ENCODE measurements around the gene UBFD1.
A peak's percentile ranks its signal among the peaks of the same experiment; 100 is the strongest.
"Not testable (repeated sequence)": the region's sequence is repeated elsewhere in the genome, so short reads cannot be mapped to it uniquely, and the experiment has no call there.

Gene UBFD1

GRCh38 chr16:23570992-23571632, 13.6 kb downstream of the UBFD1 start:
- no peak for DNase-seq

DNA sequence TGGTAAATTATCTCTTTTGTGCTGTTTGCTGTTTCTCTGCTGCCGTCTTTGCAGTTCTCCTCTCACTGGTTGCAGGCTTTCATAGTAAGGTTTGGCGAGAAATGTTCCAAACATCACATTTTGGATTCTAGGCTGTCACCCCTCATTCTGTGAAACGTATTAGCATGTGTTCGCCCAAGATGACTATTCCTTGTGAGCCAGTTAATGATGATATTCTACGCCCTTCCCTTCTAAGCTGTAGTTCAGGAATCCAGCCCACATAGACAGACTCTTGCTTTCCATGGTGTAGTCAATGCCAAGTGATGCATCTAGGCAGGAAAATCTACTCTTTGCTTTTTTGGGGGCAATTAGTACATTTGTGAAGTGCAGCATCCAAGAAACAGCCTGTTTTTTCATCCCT, 14.4 kb downstream of the UBFD1 start:
- no peak for DNase-seq

DNA sequence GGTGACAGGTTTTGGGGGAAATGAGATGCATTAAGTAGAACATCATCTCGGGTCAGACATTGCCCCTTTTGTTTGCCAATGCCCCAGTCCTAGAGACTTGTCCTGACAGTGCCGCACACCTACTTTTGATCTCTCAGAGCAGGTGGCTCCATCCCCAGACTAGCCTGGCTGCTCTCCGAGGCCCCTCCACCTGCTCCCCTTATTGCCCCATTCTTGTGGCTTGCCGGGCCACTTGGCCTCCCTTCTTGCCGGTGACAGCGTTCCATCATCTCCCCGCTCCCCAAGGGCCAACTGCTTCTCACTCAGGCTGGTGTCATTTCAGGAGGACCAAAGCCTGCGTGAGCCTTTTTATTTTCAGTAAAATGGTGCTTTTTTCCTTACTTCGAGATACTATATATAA, 14.9 kb downstream of the UBFD1 start:
- no peak for DNase-seq

DNA sequence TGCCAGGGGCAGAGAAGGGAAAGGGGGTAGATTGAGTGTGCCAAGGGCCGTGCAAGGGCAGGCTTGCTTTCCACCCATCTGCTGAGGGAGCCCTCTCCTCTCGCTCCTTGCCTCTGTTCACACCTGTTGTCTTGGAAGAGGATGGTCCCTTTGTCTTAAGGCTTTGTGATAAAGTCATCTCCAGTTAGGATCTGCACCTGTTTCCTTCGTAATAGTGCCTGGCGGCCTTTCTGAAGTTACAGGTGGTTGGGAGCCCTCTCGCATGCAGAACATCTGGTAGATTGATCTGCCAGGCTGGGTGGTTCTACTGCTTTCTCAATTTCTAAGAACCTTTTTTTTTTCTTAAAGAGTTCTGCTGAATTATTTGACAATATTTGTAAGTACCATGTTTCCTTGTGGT, 16.3 kb downstream of the UBFD1 start:
- no peak for DNase-seq

DNA sequence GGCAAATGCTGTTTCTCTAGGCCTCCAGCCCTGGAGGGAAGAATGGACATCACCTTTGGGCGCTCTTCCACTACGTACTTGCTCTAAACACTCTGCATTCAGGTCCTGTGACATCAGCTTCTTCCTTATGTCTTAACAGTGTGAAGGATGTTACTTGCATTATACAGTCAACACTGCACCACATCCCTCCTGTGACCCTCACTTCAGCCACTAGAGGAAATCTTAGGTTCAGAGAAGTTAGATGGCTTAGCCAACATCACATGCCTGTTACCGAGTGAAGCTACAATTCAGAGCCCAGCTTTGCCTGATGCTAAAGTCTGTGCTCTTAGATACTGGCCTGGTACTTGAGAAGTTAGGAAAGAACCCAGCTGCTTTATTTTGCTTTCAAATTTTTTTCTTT, 18.3 kb downstream of the UBFD1 start:
- no peak for DNase-seq

- DNase-seq, result no peak
Measured at GRCh38 chr16:23577493-23577892, 20.0 kb downstream of the UBFD1 start.

- DNase-seq, result no peak
Measured at GRCh38 chr16:23578101-23578830, 20.7 kb downstream of the UBFD1 start.

DNA sequence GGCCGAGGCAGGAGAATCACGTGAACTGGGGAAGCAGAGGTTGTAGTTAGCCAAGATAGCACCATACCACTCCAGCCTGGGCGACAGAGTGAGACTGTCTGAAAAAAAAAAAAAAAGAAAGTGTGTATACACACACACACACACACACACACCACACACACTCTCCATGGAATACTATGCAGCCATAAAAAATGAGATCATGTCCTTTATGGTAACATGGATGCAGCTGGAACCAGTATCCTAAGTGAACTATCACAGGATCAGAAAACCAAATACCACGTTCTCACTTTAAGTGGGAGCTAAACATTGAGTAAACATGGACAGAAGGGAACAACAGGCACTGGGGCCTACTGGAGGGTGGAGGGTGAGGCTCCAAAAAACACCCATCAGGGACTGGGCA, 21.8 kb downstream of the UBFD1 start:
- DNase-seq, result no peak

DNA sequence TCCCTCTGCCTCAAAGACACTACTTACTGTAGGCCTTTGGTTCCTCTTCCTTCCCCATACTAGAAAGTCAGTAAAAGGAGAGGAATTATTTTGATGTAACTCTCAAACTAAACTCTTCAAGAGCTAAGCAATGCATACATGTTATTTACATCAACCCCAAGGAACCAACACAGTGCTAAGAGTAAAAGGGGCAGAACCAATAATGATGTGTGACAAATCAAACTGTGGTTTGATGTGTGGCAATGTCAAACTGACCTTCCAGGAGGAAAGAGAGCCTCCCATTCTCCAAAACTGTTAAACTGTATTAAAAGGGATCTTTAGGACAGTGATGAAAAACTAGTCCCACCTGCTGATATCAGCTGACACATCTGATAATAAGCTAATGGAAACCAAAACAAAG, 22.9 kb downstream of the UBFD1 start:
- DNase-seq, result no peak

DNA sequence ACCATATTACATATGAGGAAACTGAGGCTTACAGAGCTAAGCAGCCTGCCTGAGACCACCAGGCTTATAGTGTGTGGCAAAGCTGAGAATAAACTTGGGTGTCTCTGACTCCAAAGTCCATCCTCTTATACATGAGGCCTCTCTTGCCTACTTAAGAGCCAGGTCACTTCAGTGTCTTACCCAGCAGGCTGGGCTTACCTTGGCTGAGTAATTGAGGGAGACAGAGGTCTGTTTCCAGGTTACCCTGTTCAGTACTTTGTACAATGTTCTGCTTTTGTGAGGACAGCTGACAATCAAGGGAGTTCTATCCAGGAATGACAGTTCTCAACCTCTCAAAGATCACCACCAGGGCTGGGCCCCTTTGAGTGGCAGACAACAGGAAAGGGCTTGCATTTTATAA, 24.2 kb downstream of the UBFD1 start:
- DNase-seq, result no peak

DNA sequence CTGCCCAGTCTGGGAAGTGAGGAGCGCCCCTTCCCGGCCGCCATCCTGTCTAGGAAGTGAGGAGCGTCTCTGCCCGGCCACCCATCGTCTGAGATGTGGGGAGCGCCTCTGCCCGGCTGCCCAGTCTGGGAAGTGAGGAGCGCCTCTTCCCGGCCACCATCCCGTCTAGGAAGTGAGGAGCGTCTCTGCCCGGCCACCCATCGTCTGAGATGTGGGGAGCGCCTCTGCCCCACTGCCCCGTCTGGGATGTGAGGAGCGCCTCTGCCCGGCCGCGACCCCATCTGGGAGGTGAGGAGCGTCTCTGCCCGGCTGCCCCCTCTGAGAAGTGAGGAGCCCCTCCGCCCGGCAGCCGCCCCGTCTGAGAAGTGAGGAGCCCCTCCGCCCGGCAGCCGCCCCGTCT, 25.7 kb downstream of the UBFD1 start:
- DNase-seq, result not testable (repeated sequence)

- DNase-seq, result no peak
Measured at GRCh38 chr16:23584186-23585076, 26.9 kb downstream of the UBFD1 start.

- no peak for DNase-seq
Measured at GRCh38 chr16:23587726-23588125, 30.2 kb downstream of the UBFD1 start.

GRCh38 chr16:23590181-23590580, 32.7 kb downstream of the UBFD1 start:
- no peak for DNase-seq

- no peak for DNase-seq
Measured at GRCh38 chr16:23594186-23594585, 36.7 kb downstream of the UBFD1 start.

GRCh38 chr16:23595246-23595950, 37.9 kb downstream of the UBFD1 start:
- peak in 1 of 2 experiments; percentile 23 for DNase-seq

GRCh38 chr16:23595951-23596720, 38.6 kb downstream of the UBFD1 start, which contains the start of gene NDUFAB1:
Gene NDUFAB1 (minus strand): TSS chr16:23596316. CDS start chr16:23596290, 26 bp downstream.
- DNase-seq, result peak; percentile 94 to 96

- peak; percentile 37 to 39 for DNase-seq
Measured at GRCh38 chr16:23597003-23597756, 39.7 kb downstream of the UBFD1 start.

- no peak for DNase-seq
Measured at GRCh38 chr16:23607726-23608125, 50.2 kb downstream of the UBFD1 start.

- DNase-seq, result no peak
Measured at GRCh38 chr16:23608194-23608593, 50.7 kb downstream of the UBFD1 start.

- DNase-seq, result no peak
Measured at GRCh38 chr16:23609929-23610328, 52.4 kb downstream of the UBFD1 start.
